ENCODE measurements around the gene NF1.

The NF1 gene

DNA sequence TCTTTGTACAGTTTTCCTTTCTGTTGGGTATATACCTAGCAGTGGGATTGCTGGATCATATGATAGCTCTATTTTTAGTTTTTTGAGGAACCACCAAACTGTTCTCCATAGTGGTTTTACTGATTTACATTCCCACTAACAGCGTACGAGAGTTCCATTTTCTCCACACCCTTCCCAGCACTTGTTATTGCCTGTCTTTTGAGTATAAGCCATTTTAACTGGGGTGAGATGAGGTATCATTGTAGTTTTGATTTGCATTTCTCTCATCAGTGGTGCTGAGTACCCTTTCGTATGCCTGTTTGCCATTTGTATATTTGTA lies 220.0 kb downstream of the NF1 start:
- TF ChIP-seq, protein P1, sequence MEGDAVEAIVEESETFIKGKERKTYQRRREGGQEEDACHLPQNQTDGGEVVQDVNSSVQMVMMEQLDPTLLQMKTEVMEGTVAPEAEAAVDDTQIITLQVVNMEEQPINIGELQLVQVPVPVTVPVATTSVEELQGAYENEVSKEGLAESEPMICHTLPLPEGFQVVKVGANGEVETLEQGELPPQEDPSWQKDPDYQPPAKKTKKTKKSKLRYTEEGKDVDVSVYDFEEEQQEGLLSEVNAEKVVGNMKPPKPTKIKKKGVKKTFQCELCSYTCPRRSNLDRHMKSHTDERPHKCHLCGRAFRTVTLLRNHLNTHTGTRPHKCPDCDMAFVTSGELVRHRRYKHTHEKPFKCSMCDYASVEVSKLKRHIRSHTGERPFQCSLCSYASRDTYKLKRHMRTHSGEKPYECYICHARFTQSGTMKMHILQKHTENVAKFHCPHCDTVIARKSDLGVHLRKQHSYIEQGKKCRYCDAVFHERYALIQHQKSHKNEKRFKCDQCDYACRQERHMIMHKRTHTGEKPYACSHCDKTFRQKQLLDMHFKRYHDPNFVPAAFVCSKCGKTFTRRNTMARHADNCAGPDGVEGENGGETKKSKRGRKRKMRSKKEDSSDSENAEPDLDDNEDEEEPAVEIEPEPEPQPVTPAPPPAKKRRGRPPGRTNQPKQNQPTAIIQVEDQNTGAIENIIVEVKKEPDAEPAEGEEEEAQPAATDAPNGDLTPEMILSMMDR (IDR thresholded peaks at IDR 0.05; ENCODE audit: low read depth, low read length), result no peak

DNA sequence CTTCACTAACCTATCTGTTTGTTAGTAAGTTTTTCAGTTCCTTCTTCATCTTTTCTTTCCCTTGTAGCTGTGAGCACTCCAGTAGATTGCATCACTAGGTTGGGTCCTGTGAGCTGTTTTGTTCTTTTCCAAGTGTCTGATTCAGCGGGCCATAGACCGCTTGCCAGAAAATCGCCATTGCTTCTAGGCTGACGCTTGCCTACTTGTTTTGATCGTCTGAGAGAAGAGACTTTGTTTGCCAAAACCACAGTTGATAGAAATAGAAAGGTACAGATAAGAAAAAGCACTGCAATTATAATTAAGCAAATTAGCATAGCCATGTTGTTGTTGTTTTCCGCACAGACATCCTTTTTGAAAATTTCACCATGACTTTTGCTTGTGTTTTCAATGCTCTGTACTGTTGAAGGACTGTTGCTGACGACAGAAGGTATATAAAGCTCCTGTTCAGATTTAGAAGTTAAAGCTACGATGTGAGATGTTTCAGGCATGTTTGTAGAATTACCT lies 223.6 kb downstream of the NF1 start:
- H3K4me3 ChIP-seq (replicated peaks in 1 of 2; ENCODE audit: low read depth in 2 of 2, low read length in 2 of 2), result no peak overlapping the region
- TF ChIP-seq, protein P1 (IDR thresholded peaks at IDR 0.05; ENCODE audit: low read depth, low read length), result no peak
- peak; percentile 87 to 92 for DNase-seq (ENCODE audit: low read depth in 2 of 2)

More for the DNA sequence above, 220.0 kb downstream of the NF1 start:
- H3K4me3 ChIP-seq (replicated peaks in 1 of 2; ENCODE audit: low read depth in 2 of 2, low read length in 2 of 2), result no peak overlapping the region
- no peak for DNase-seq (ENCODE audit: low read depth in 2 of 2)

DNA sequence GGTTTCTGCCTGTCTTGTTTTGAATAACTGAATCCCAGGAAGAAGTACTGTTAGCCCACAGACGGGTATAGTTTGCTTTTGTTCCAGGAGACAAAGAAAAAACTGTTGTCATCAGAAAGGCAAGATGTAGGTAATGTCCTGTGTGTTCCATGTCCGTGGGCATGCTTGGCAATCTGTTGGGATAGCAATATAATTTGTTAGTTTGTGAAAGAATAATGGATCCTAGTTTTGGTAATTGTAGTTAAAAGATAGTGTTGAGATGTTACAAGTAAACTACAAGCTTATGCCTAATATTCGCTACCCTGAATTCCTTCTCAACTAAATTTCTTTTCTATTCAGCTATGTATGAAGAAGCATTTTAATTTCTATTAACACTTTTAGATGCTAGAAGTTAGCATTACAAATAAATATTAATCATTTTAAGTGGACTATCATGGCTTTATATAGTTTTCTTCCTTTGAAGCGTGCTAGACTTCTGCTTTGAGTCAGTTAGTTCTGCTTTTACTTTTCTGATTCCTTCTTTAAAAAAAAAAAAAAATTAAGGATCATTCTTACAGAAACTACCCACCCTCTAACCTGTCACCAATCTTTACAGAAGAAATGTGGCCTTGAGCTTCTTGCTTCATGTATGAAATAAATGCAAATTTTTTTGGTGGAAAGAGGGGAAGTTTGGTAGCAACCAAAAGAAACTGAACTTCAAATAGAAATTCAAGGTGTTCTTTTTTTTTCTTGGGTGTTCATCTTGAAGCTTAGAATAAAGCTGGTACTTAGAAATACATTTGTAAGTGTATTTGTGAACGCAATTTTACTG lies 224.3 kb downstream of the NF1 start:
- TF ChIP-seq, protein P1 (IDR thresholded peaks at IDR 0.05; ENCODE audit: low read depth, low read length), result no peak
- H3K4me3 ChIP-seq (replicated peaks in 1 of 2; ENCODE audit: low read depth in 2 of 2, low read length in 2 of 2), result no peak overlapping the region
- DNase-seq (ENCODE audit: low read depth in 2 of 2), result no peak

DNA sequence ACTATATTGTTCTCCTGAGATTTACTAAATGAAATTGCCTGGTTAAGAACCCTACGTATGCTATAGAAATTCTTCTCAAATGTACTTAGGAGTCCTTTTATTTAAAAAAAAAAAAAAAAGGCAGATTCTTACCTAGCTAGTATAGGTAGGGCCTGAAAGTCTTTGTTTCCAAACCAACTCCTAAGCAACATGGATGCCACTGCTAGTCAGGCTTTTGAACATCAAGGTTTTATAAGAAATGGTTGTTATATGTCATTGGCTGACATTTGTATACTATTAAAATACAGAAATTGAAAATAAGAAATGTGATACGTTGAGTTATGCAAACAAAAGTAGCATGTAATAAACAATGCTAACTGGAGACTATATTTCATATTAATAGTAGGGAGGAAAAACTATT lies 225.5 kb downstream of the NF1 start:
- TF ChIP-seq, protein P1 (IDR thresholded peaks at IDR 0.05; ENCODE audit: low read depth, low read length), result no peak
- no peak for DNase-seq (ENCODE audit: low read depth in 2 of 2)

DNA sequence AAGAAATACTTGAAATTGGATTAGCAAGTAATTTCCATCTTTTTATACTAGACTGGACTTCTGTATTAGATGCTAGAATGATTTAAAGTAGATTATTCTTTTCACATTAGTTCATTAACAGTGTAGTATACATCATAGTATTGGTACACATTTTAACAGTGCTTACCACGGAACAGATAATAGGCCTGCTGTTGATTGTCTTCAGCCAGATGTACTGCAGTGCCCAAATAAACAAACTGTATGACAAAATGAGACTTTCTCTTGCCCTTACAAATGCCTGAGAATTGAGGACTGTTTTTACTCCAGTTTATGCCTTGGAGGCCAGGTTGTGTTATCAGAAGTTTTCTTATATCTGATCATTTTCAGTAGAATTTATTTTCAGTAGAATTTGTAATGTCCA lies 226.0 kb downstream of the NF1 start:
- H3K4me3 ChIP-seq (replicated peaks in 1 of 2; ENCODE audit: low read depth in 2 of 2, low read length in 2 of 2), result peak overlapping the region in 1 of 2 donors; percentile 26
- DNase-seq (ENCODE audit: low read depth in 2 of 2), result peak; percentile 40 to 43
- TF ChIP-seq, protein P1 (IDR thresholded peaks at IDR 0.05; ENCODE audit: low read depth, low read length), result no peak

More for the DNA sequence above, 225.5 kb downstream of the NF1 start:
- H3K4me3 ChIP-seq (replicated peaks in 1 of 2; ENCODE audit: low read depth in 2 of 2, low read length in 2 of 2), result no peak overlapping the region

DNA sequence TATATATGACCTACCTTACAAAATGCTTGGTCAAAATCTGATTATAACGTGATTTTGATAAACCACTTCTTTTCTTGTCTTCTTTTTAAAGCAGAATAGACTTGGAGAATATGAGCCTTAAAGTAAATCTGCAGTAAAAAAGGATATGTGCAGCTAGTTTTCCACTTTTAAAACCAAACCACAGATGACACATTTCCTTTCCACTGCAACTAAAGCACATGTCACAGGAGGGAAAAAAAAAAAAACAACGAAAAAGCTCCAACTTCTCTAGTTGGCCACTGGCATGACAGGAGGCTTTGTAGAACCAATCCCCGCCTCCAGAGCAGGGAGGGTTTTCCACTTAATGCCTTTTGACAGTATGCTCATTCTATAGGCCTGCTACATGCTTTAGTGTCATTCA lies 226.7 kb downstream of the NF1 start, which contains the start of gene EVI2A:
Gene EVI2A (minus strand): TSS at position 142 of the 400 bp plus-strand sequence. CDS start 2,609 bp downstream, outside the sequence.
- TF ChIP-seq, protein P1 (IDR thresholded peaks at IDR 0.05; ENCODE audit: low read depth, low read length), result no peak
- H3K4me3 ChIP-seq (replicated peaks in 1 of 2; ENCODE audit: low read depth in 2 of 2, low read length in 2 of 2), result peak within 1 kb of the TSS in 1 of 2 donors; percentile 26
- peak; percentile 81 to 87 for DNase-seq (ENCODE audit: low read depth in 2 of 2)

Measured in cardiac fibroblast (primary cell).